Mucosa of descending colon (tissue), 3 donors: ENCODE results near the gene MARCKSL1. TPM values are rescaled to one million over a fixed set of nuclear protein-coding genes. Genes with fewer than 3 reads are reported as not detected.

Experiments
- ATAC-seq: fragments of 200-7000 bp; cut with Tn5 transposase; one replicate; pipeline ENCODE4 v1.9.1; 2020; ENCODE audit warnings: mild to moderate bottlenecking, moderate library complexity
- DNase-seq, 3 donors: peaks; one replicate each; pipeline ENCODE4 v3.0.0-alpha.2; 2020
- H3K36me3 ChIP-seq: fragments of 200-600 bp; one replicate; pipeline ENCODE4 v1.8.0; 2021; ENCODE audit warnings: low read depth, mild to moderate bottlenecking
- H3K4me1 ChIP-seq: fragments of 200-600 bp; one replicate; pipeline ENCODE4 v1.8.0; 2021; ENCODE audit warnings: low read depth, mild to moderate bottlenecking
- H3K4me3 ChIP-seq: fragments of 200-600 bp; one replicate; pipeline ENCODE4 v1.8.0; 2021; ENCODE audit warnings: mild to moderate bottlenecking
- H3K9me3 ChIP-seq: fragments of 200-600 bp; one replicate; pipeline ENCODE4 v1.8.0; 2021; ENCODE audit warnings: mild to moderate bottlenecking
- CTCF ChIP-seq: fragments of 200-600 bp; IDR thresholded peaks from one replicate; pipeline ENCODE4 v1.8.0; 2022; ENCODE audit warnings: antibody characterized with exemption, mild to moderate bottlenecking
- intact Hi-C, 2 donors: fragments of 100-400 bp; cut with DNase I in 1 of 2; cut with micrococcal nuclease in 1 of 2; formaldehyde crosslinking; loops; one replicate each; pipeline versions ENCODE4 v1.11.0 to v1.11.1; 2022; cut with DNase I, micrococcal nuclease
- total RNA-seq, 3 donors: library from RNA; stranded (reverse); fragmentation: NEBNext Ultra II Directional in 2 of 3; extraction: Animal tissue kit (Norgen Biotek cat#: 25700) in 2 of 3; gene quantifications; one replicate each; pipeline versions ENCODE4 v1.2.1 to v1.2.4, GENCODE V29; 2021 to 2023
- donor health status: DM: no; HTN: no; CAD: no; lungs with moderate emphysema.
- donor health status: DM: no; HTN: no; CAD: no.
- donor health status: DM: no; HTN: yes; CAD: no.

MARCKSL1 gene
- total RNA-seq, 3 donors from 2014 or later, result 37.0 to 149 (median 140) TPM

- no peak overlapping the region for H3K4me3 ChIP-seq
- peaks cover 14% of the 10 kb centered on the region for H3K36me3 ChIP-seq
- intact Hi-C loops, result no loop called here
- H3K9me3 ChIP-seq, result no peaks in the 10 kb centered on the region
- H3K4me1 ChIP-seq, result no peaks in the 10 kb centered on the region
- DNase-seq (no peak), ATAC-seq (peak; percentile 55)
- TF ChIP-seq CTCF, result no peak
These were observed 36.2 kb upstream of the MARCKSL1 start for GRCh38 chr1:32372149-32372756.

GRCh38 chr1:32367912-32368635, 32.0 kb upstream of the MARCKSL1 start:
- no peak for DNase-seq
- no peaks in the 10 kb centered on the region for H3K9me3 ChIP-seq
- peaks cover 3% of the 10 kb centered on the region for H3K36me3 ChIP-seq
- intact Hi-C loops, result no loop called here
- TF ChIP-seq CTCF, result no peak
- no peaks in the 10 kb centered on the region for H3K4me1 ChIP-seq
- no peak for ATAC-seq
- H3K4me3 ChIP-seq, result no peak overlapping the region

- H3K4me3 ChIP-seq, result no peak overlapping the region
- peaks cover 3% of the 10 kb centered on the region for H3K36me3 ChIP-seq
- ATAC-seq (no peak), DNase-seq (peak in 1 of 3 donors; percentile 13)
- no peaks in the 10 kb centered on the region for H3K9me3 ChIP-seq
- intact Hi-C loops, result no loop called here
- TF ChIP-seq CTCF, result no peak
- peaks cover 17% of the 10 kb centered on the region for H3K4me1 ChIP-seq
These were observed 29.4 kb upstream of the MARCKSL1 start for GRCh38 chr1:32365445-32365844.

- ATAC-seq (no peak), DNase-seq (peak in 1 of 3 donors; percentile 12)
- H3K4me3 ChIP-seq, result no peak overlapping the region
- H3K4me1 ChIP-seq, result peaks cover 17% of the 10 kb centered on the region
- H3K36me3 ChIP-seq, result peaks cover 3% of the 10 kb centered on the region
- H3K9me3 ChIP-seq, result no peaks in the 10 kb centered on the region
- intact Hi-C loops, result no loop called here
- no peak for TF ChIP-seq CTCF
These were observed 28.8 kb upstream of the MARCKSL1 start for GRCh38 chr1:32364836-32365235.

GRCh38 chr1:32363713-32364112, 27.7 kb upstream of the MARCKSL1 start:
- H3K9me3 ChIP-seq, result no peaks in the 10 kb centered on the region
- H3K4me1 ChIP-seq, result peaks cover 17% of the 10 kb centered on the region
- H3K36me3 ChIP-seq, result peaks cover 3% of the 10 kb centered on the region
- intact Hi-C loops, result no loop called here
- ATAC-seq, result no peak
- no peak overlapping the region for H3K4me3 ChIP-seq
- DNase-seq, result peak in 1 of 3 donors; percentile 41
- TF ChIP-seq CTCF, result no peak
